Measurements from ENCODE around the gene B4GALNT1.
"Not testable (repeated sequence)": the region's sequence is repeated elsewhere in the genome, so short reads cannot be mapped to it uniquely, and the experiment has no call there.

Gene B4GALNT1

GRCh38 chr12:57632958-57633840, at the start of gene B4GALNT1:
B4GALNT1 (minus strand) TSS chr12:57633201; CDS start chr12:57632132, 1,069 bp downstream.
- peak; percentile 37 to 53 for DNase-seq

- no peak for DNase-seq
These were observed 46.7 kb upstream of the B4GALNT1 start for GRCh38 chr12:57679697-57680096.

- not testable (repeated sequence) for DNase-seq
These were observed 44.9 kb upstream of the B4GALNT1 start for GRCh38 chr12:57677947-57678346.

GRCh38 chr12:57674691-57675090, 41.7 kb upstream of the B4GALNT1 start:
- DNase-seq, result no peak

- DNase-seq, result no peak
These were observed 39.8 kb upstream of the B4GALNT1 start for GRCh38 chr12:57672801-57673200.

GRCh38 chr12:57671811-57672210, 38.8 kb upstream of the B4GALNT1 start:
- not testable (repeated sequence) for DNase-seq

GRCh38 chr12:57669691-57670090, 36.7 kb upstream of the B4GALNT1 start:
- not testable (repeated sequence) for DNase-seq

GRCh38 chr12:57666897-57667296, 33.9 kb upstream of the B4GALNT1 start:
- no peak for DNase-seq

GRCh38 chr12:57665066-57665820, 32.2 kb upstream of the B4GALNT1 start:
- not testable (repeated sequence) for DNase-seq

GRCh38 chr12:57661376-57661775, 28.4 kb upstream of the B4GALNT1 start:
- no peak for DNase-seq

GRCh38 chr12:57658890-57659289, 25.9 kb upstream of the B4GALNT1 start:
- no peak for DNase-seq

GRCh38 chr12:57657744-57658143, 24.7 kb upstream of the B4GALNT1 start:
- no peak for DNase-seq

GRCh38 chr12:57656408-57656807, 23.4 kb upstream of the B4GALNT1 start:
- DNase-seq, result not testable (repeated sequence)

GRCh38 chr12:57655541-57656240, 22.7 kb upstream of the B4GALNT1 start:
- DNase-seq, result no peak

GRCh38 chr12:57654042-57654441, 21.0 kb upstream of the B4GALNT1 start:
- no peak for DNase-seq

GRCh38 chr12:57646659-57647049, 13.7 kb upstream of the B4GALNT1 start:
- not testable (repeated sequence) for DNase-seq

- not testable (repeated sequence) for DNase-seq
These were observed 13.1 kb upstream of the B4GALNT1 start for GRCh38 chr12:57645990-57646658.

GRCh38 chr12:57641699-57642442, 8.9 kb upstream of the B4GALNT1 start:
- no peak for DNase-seq

- DNase-seq, result no peak
These were observed 7.4 kb upstream of the B4GALNT1 start for GRCh38 chr12:57640175-57641042.

- DNase-seq, result no peak
These were observed 5.1 kb upstream of the B4GALNT1 start for GRCh38 chr12:57638096-57638495.

- peak; percentile 23 to 25 for DNase-seq
These were observed 4.4 kb upstream of the B4GALNT1 start for GRCh38 chr12:57637364-57637763.

Data from AML-193 (cell line).